ENCODE results near the gene KCNJ6. TPM values are rescaled to one million over a fixed set of nuclear protein-coding genes. Genes with fewer than 3 reads are reported as not detected.

Gene KCNJ6
- total RNA-seq, 1 donor from 2014 or later, result not detected

GRCh38 chr21:37871121-37871862, 45.0 kb downstream of the KCNJ6 start:
- no peak for ATAC-seq
- no peak for DNase-seq (ENCODE audit: low spot score)
- intact Hi-C loops (cut with DNase I), result no loop called here

DNA sequence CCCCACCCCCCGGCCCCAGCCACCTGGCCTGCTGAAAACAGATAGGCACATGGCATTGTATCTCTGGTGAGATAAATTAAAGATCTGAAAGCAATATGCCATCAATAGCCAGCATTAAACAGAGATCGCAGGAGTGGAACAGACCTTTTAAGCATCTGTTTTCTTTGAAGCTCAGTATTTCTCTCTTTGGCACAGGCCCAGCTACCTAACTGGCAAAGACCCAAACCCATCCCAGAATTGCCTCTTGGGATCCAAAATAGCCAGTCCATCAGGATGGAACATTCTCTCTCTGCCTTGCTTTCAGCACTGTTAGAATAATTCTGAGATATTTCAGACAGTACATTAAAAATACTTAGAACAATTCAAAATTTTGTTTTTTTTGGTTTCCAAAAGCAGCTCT, 46.0 kb downstream of the KCNJ6 start:
- DNase-seq (ENCODE audit: low spot score) (no peak), ATAC-seq (no peak)
- intact Hi-C loops (cut with DNase I), result no loop called here

DNA sequence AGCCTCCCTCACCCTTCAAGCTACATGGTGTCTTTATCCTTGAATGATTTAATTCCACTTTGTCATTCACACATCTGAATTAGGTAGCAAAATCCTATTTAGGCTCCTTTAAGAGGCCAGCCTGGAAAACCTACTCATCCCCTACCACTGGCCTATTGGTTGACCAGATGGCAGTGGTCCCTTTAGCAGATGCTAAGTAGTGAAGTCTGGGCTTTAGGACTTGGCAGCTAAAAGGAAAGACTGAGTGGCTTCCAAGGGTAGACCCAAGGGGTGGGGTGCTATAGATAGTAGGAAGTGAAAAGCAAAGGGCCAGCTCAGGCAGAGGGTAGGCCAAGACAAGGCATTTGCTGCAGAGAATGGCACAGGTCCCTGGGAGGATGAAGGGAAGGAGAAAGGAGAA, 46.6 kb downstream of the KCNJ6 start:
- no peak for ATAC-seq
- intact Hi-C loops (cut with DNase I), result no loop called here
- no peak for DNase-seq (ENCODE audit: low spot score)

DNA sequence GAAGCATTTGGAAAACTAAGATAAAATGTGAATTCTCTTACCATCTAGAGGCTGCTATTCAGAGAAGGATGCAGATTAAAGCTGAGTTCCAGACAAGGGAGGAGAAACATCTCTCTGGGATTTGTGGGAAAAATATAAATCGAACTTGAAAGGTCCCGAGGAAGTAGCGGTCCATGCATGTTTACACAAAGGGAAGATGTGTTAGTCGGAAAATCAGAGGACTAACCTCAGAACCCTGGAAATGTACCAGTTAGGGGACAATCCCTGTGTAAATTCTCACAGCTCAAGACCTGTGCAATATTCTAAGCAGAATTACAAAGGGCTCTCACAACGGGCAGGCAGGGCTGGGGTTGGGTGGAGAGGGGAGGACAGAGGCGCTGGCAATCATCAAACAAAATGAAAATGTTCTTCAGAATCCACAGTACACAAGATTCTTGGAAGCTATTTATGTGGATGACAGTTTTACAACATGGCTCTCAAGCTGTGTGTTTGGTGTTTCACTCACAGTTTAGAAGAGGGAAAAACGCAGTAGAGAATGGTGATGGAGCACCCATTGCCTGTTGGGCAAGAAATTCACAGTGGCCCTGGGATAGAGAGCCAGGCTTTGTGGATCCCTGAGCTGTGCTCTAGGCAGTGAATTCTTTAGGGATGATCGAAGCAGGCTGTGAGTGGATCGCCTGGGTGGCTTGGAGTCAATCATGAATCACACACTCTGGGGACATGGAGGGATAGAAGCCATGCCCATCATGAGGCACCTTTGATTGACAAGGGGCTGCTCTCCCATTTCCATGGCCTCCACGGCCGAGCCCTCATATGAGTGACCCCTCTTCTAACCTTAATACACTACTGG, 47.6 kb downstream of the KCNJ6 start:
- intact Hi-C loops (cut with DNase I), result no loop called here
- DNase-seq (ENCODE audit: low spot score) (no peak), ATAC-seq (no peak)

DNA sequence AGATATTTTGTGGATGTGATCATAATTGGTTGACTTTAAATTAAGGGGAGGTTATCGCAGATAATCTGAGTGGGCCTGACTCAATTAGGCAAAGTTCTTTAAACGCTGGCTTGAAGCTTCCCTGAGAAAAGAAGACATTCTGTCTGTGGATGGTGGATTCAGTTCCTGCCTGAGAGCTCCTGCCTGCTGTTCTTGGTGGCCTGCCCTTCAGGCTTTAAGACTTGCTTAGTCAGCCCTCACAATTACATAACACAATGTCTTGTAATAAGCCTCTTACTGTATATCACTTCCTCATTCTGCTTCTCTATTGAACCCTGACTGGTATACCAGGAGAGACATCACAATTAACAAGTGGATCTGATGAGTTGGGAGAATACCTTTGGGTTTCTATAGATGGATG, 50.2 kb downstream of the KCNJ6 start:
- intact Hi-C loops (cut with DNase I), result no loop called here
- DNase-seq (ENCODE audit: low spot score), result no peak
- ATAC-seq, result peak; percentile 79

- DNase-seq (ENCODE audit: low spot score) (no peak), ATAC-seq (no peak)
- intact Hi-C loops (cut with DNase I), result no loop called here
Observed at GRCh38 chr21:37865156-37865555, 51.1 kb downstream of the KCNJ6 start.

- intact Hi-C loops (cut with DNase I), result no loop called here
- ATAC-seq, result no peak
- DNase-seq (ENCODE audit: low spot score), result no peak
Observed at GRCh38 chr21:37863842-37864241, 52.4 kb downstream of the KCNJ6 start.

DNA sequence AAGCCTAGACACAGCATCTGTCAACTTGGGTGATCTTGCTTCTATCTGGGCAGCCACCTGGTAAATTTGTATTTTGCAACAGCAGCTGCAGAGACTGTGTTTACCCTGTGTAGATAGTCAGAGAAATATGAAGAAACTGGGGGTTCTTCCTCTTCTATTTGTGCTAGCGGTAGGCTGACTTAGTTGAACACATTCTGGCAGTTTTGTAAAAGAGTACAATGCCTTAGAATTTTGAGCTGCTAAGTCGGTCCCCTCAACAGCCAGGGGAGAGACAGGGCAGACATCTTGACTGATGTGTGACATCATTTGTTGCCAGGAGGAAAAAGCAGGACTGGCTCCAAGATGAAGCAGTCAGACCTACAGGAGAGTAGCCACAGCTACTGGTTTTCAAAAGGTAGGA, 53.7 kb downstream of the KCNJ6 start:
- intact Hi-C loops (cut with DNase I), result no loop called here
- ATAC-seq, result no peak
- DNase-seq (ENCODE audit: low spot score), result no peak

- no peak for DNase-seq (ENCODE audit: low spot score)
- ATAC-seq, result no peak
- intact Hi-C loops (cut with DNase I), result no loop called here
Observed at GRCh38 chr21:37861561-37861960, 54.7 kb downstream of the KCNJ6 start.

- ATAC-seq (no peak), DNase-seq (ENCODE audit: low spot score) (no peak)
- intact Hi-C loops (cut with DNase I), result no loop called here
Observed at GRCh38 chr21:37860416-37860815, 55.8 kb downstream of the KCNJ6 start.

- DNase-seq (ENCODE audit: low spot score), result no peak
Observed at GRCh38 chr21:37855647-37856625, 60.3 kb downstream of the KCNJ6 start.

GRCh38 chr21:37855271-37855646, 61.0 kb downstream of the KCNJ6 start:
- no peak for DNase-seq (ENCODE audit: low spot score)
- intact Hi-C loops (cut with DNase I), result no loop called here
- no peak for ATAC-seq

More at GRCh38 chr21:37855647-37856625, 60.3 kb downstream of the KCNJ6 start:
- intact Hi-C loops (cut with DNase I), result no loop called here
- ATAC-seq, result no peak

GRCh38 chr21:37849506-37850102, 66.7 kb downstream of the KCNJ6 start:
- intact Hi-C loops (cut with DNase I), result no loop called here
- DNase-seq (ENCODE audit: low spot score) (no peak), ATAC-seq (no peak)

DNA sequence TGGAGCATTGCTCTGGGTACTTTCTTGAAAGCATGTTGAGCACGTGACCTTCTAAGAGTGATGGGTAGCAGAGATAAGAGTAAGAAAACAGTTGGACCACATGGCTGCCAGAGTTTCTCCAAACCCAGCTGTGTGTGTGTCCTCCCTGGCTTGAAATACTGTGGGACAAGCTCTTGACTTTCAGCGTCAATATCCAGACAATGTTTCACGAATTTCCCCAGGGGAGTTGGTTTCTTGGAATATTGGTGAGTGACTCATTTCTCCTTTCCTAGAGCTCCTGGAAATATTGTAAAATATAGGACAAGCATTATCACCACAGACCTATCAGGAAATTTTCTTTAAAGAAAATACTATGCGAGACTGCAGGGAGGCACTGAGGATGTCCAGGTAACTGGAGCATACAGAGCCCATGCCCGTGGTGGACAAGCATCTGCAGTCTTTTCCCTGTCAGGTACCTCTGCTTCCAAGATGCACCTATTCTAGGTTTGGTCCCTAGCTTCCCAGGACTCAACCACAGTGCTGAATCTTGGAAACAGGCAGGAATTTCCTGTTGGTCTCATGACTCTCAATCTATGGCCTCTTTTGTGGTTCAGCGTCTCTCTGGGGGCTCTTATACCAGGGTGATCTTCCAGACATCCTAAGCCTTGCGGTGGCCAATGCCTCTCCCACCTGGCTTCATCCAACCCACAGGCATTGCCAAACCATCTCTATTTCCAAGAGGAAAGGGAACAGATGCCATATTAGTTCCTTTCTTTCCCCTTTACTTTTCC, 67.4 kb downstream of the KCNJ6 start:
- intact Hi-C loops (cut with DNase I), result no loop called here
- DNase-seq (ENCODE audit: low spot score) (no peak), ATAC-seq (no peak)

- no peak for DNase-seq (ENCODE audit: low spot score)
- intact Hi-C loops (cut with DNase I), result no loop called here
- ATAC-seq, result no peak
Observed at GRCh38 chr21:37845535-37845934, 70.7 kb downstream of the KCNJ6 start.

DNA sequence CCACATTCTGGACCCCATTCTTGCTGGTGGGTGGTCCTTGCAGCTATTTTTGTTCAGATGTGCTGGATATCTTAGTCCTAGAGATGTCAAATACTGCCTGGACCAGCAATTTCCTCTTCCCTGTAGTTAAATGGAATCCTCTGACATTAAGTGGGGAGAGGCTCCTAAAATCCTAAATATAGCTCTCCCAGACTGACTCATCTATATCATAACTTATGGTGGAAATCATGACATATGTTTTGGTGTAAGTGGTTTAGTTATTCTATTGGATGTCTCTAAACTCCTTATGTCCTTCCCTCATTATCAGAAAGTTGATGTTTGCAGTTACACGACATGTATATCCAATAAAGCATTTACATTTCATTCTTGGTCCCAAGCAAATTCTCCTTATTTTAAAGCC, 73.1 kb downstream of the KCNJ6 start:
- DNase-seq (ENCODE audit: low spot score), result no peak
- no peak for ATAC-seq
- intact Hi-C loops (cut with DNase I), result no loop called here

- ATAC-seq (no peak), DNase-seq (ENCODE audit: low spot score) (no peak)
- intact Hi-C loops (cut with DNase I), result no loop called here
Observed at GRCh38 chr21:37842163-37842919, 73.9 kb downstream of the KCNJ6 start.

GRCh38 chr21:37837381-37837780, 78.9 kb downstream of the KCNJ6 start:
- ATAC-seq (no peak), DNase-seq (ENCODE audit: low spot score) (no peak)
- intact Hi-C loops (cut with DNase I), result no loop called here
